ENCODE results near the gene RHOF.

RHOF gene

GRCh38 chr12:121740847-121741246 is 52.6 kb downstream of the RHOF start:
- DNase-seq = no peak

- DNase-seq = no peak
These were observed 55.1 kb downstream of the RHOF start for GRCh38 chr12:121738340-121738858.

- DNase-seq = no peak
These were observed 59.6 kb downstream of the RHOF start for GRCh38 chr12:121733849-121734248.

GRCh38 chr12:121731473-121731872 is 62.0 kb downstream of the RHOF start:
- DNase-seq = no peak

- no peak for DNase-seq
These were observed 64.5 kb downstream of the RHOF start for GRCh38 chr12:121729021-121729420.
